HT-29 (cell line): Measurements from ENCODE around the gene KCNAB2. TPM values are rescaled to one million over a fixed set of nuclear protein-coding genes. Genes with fewer than 3 reads are reported as not detected.

ENCODE experiments used
- DNase-seq: peaks from one replicate; pipeline ENCODE4 v3.0.0-alpha.2; 2015; ENCODE audit warnings: low spot score
- total RNA-seq: library from RNA; depleted of rRNA; stranded (reverse); fragments of >200 nt; shearing (Covaris generic); gene quantifications from 2 replicates; pipeline ENCODE4 v1.2.3, GENCODE V29; 2014; rRNA removed

Gene KCNAB2
- total RNA-seq, result 3.9 and 4.7 TPM in 2 replicates

DNA sequence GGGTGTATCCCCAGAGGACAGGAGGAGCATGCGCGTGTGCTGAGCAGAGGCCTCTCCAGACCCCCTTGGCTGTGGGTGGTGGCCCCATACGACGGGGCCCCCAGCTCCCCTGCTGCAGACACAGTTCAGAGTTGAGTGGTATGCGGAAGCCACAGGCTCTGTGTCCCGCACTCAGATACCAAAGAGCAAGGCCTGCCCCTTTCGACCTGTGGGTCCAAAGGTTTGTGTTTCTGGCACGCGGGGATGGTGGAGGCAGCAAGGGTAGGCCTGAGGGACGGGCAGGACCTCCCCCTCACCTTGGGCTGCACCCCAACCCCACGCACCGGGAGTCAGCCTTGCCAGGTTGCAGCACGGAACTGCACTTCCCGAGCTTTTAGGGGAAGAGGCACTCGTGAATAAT is at the start of gene KCNAB2:
TSS of gene KCNAB2 (plus strand) at position 328 of the 400 bp plus-strand sequence. CDS start 5,649 bp downstream, outside the sequence.
- no peak for DNase-seq

DNA sequence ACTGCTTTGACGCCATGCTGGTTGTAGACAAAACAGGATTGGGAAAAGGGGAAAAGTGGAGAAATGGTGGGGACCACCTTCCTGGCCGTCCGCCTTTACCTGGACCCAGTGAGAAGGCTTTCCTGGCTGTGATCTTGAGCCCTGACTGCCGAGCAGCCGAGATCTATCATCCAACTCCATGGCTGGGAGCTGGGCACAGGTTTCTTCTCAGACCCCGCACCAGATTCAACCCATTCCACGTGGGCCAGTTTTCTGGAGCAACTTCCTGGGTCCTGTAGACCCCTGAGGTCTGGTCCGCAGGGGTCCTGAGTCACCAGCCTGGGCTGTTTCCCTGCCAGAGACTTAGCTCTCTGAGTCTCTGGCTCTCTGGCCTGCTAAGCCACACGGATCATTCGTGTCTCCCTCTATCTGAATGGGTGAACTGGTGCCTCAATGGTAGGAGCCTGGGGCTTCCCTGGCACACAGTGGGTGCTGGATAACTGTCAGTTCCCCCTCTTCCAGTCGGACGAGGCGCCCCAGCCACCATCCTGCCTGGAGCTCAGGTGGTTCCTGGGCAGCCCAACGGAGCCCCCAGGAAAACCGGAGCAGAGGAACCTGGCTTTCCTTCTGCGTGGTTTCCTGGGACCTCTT is 48.9 kb upstream of the KCNAB2 start:
- DNase-seq, result no peak

DNA sequence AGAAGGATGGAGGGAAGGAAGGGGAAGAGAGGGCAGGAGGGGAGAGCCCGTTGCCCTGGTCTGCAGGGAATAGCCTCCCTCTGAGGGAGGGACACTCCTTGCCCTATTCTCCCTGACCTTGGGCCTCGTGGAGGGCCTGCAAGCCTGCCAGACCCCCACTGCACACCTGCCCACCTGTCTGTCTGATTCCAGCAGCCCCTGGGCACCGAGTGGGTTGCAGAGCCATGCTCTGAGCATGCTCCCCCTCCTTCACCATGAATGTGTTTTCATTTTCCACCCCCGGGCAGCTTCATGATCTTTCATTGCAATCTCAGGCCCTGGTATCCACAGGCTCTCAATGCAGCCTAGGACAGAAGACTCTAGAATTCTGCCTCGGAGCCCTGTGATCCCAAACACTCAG is 48.4 kb upstream of the KCNAB2 start:
- DNase-seq, result no peak

DNA sequence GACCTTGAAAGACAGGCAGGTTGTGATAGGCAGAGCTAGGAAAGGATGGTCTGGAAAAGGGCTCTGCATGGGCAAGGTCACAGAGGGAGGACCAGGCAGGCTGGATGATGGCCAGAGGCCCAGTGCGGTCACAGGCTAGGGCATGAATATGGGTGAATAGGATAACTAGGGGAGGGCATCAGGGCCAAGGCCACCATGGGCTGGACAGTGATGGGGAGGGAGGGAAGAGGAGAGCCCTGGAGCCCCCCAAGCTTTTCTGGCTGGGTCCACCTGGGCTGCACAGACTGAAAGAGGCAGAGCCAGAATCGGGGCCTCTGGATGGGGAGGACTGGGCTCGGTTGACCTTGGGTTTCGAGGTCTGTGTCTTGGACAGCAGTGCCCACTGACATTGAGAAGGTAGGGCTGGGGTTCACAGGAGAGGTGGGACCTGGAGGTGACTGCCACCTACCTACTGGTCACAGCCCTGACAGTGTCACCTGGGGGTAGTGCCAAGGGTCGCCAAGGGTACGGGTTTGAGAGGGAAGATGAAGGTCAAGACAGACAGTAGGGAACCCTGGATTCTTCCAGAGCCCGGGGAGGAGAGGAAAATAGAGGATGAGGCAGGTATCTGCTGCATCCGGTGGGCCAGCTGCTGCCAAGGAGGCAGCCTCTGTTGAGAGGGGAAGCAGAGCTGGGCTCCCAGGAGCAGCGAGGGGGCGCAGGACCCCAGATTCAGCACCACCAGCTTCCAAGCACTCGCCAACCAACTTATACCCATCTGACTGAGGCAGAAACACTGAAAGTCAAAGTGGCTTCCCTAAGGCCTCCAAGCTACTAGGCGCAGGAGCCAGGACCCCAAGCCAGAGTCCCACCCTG is 47.4 kb upstream of the KCNAB2 start:
- DNase-seq, result no peak

DNA sequence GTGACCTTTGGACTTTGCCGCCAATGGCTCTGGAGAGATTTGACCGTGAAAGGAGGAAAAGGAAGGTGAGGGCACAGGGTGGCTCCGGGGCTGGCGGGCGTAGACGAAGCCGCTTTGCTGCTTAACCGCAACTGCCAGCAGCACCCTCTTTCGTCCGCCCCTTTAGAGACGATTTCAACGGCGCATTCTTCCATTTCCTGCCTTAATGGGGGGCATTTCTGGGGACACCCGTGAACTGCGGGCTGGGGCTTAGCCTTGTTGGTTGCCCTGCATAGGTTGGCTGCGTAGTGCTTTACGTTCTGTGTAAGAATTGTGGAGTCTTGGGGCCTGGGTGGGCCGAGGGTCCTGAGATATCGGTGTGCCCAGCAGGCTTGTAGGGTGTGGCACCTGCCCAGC is 46.8 kb upstream of the KCNAB2 start:
- DNase-seq, result no peak

DNA sequence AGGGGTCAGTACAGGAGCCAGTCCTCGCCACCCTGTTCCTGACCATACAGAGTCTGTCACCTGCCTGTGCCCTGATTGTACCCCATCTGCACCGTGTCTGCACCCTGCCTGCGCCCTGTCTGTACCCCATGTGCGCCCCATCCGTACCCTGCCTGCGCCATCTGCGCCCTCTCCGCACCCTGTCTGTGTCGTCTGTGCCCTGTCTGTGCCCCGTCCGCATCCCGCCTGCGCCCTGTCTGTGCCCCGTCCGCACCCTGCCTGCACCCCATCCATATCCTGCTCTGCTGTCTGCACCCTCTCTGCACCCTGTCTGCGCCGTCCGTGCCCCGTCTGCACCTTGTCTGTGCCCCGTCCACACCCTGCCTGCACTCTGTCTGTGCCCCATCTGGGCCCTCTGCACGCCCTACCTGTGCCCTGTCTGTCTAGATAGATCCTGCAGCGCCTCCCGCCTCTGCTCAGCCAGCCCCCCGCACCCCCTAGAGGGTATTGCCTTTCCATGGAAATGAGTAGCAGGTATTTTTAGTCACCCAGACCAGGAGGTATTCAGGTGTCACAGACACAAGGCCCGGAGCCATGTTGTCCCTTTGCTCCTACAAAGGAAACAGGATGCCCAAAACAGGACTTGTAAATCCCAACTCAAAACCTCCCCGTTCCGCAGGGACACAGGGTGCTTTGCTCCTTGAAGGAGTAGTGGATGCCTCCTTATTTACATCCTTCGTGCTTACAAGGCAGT is 45.8 kb upstream of the KCNAB2 start:
- DNase-seq, result no peak

DNA sequence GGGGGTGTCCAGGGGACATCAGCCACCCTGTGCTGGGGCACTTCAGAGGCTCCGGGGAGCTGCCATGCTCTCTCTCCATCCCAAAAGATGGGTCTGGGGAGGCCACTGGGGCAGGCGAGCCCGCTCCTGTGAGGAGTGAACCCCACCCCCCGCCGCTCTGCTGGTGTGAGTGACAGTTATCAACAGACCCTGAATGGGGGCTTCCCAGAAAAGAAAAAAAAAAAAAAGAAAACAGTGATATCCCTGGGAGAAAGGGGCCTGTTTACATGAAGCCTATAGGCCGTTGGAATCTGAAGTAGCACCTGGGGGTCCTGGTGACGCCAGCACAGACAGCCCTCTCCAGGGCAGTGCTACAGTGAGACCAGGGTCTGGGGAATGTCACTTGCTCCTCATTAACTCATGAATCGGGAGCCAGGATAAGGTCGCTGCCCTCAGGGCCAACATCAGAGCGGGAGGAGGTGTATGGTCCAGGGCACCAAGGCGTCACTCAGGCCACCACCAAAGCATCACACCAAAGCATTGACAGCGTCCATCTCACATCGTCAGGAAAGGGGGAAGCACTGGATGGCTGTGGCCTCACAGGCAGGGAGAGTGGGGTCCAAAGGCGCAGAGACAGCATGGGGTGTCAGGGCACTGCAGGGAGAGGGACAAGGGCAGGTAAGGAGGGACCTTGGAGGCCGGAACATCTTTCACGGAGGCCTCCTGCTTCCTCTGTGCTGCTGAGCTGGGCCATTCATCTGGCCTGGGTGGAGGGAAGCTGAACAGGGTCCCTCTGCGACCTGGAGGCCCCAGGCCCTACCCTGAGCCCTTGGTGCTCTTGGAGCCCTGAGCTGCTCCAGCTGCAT is 45.0 kb upstream of the KCNAB2 start:
- DNase-seq, result no peak

DNA sequence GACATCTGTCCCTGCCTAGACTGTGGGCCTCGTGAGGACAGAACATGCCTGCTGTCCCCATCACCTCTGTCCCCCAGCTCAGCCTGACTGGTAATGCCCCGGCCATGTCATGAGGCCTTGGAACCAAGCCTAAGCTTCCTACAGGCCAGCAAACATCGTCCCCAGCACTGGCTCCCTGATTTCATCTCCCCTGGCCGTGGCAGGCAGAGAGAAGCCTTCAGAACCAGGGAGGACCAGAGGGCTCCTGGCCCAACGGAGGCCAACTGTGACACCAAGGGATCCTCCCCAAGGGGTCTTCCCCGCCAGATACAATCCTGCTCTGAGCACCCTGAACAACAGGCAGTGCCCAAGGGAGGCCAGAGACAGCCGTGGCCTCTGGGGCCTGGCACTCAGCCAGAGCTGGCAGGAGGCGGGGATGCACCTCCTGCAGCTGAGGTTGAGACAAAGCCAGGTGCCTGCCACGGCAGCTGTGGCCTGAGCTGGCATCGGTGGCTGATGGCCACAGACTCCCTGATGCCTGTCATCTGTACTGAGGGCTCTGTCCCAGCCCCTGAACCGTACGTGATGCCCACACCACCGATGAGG is 43.6 kb upstream of the KCNAB2 start:
- DNase-seq, result peak; percentile 47

DNA sequence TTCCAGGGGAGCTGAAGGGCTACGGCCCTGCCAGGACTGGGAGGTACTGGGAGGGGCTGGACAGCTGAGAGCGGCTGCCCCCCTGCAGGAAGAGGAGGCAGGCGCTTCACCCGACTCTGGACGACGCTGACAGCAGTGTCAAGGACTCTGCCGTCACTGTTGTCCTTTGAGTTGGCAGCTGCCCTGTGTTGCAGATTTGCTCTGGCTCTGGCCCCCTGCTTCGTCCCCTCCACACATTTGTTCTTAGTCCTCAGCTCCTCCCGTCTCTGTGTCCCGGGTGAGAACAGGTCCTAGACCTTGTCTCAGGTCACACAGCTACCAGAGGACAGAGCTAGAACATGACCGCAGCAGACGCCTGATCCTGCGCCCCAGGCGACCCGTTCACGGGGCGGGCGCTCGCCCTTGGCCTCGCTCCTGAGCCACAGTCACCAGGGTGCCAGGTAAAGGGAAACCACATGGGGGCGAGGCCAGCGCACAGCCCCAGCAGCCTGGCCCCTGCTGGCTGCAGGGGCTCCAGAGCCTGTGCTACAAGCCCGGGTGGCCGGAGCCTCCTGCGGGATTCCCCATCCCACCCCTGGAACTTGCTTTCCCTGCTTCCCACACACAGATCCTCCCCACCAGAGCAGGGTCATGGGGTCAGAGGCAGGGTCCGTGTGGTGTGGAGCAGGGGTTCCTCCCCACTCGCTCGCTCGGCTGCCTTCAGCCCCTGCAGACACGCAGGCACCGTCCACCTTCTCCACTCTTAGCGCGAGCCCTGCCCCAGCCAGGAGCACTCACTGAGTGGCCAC is 42.8 kb upstream of the KCNAB2 start:
- no peak for DNase-seq

DNA sequence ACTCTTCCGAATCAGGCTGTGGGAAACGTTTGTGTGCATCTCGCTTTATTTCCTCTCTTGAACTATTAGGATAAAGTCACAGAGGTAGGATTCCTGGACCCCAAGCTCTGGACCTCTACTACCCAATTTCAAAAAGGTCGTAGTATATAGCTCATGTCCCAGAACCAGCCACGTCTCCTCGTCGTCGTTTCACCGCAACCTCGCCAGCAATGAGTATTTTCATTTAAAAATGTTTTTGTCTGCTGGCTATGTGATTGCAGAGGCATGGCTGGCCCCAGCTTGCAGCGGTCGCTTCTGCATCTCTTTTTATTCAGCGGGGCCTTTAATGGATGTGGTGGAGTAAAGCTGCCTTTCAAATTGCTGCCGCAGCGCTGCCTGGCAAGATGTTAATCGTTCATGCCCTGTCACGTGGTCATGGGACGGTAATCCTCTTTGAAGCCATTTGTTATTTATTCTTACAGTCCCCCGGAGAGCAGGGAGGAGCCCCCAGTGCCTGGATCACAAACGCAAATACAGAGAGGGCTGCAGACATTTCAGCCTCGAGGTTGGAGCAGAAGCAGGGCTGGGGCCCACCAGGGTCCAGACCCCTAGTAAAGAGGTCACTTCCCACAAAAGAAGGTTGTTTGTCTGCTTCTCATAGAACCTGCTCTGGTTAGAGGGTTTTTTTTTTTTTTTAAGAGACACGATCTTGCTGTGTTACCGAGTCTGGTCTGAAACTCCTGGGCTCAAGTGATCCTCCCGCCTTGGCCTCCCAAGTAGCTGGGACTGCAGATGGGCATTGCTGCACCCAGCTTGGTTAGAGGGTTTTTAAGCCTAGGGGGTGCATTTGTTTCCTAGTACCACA is 41.9 kb upstream of the KCNAB2 start:
- DNase-seq, result no peak

DNA sequence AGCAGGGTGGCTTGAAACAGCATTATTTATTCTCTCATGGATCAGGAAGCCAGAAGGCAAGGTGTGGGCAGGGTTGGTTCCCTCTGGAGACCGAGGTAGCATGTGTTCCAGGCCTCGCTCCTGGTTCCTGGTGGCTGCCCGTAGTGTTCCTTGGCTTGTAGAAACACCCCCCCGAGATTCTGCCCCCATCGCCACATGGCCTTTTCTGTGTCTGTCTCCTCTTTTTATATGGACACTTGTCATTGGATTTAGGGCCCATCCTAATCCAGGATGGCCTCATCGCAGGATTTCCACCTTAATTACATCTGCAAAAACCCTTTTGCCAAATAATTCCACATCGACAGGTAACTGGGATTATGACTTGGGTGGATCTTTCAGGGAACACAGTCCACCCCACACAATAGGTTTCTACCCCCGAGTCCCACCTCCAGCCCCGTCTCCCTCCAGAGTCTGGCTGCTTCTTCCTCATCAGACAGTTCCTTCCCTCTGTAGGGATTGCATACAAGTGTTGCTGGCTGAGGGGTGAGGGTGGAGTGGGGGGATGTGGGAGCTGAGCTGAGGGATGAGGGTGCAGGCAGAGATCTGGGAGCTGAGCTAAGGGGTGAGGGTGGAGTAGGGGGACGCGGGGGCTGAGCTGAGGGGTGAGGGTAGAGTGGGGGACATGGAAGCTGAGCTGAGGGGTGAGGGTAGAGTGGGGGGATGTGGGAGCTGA is 41.1 kb upstream of the KCNAB2 start:
- no peak for DNase-seq

DNA sequence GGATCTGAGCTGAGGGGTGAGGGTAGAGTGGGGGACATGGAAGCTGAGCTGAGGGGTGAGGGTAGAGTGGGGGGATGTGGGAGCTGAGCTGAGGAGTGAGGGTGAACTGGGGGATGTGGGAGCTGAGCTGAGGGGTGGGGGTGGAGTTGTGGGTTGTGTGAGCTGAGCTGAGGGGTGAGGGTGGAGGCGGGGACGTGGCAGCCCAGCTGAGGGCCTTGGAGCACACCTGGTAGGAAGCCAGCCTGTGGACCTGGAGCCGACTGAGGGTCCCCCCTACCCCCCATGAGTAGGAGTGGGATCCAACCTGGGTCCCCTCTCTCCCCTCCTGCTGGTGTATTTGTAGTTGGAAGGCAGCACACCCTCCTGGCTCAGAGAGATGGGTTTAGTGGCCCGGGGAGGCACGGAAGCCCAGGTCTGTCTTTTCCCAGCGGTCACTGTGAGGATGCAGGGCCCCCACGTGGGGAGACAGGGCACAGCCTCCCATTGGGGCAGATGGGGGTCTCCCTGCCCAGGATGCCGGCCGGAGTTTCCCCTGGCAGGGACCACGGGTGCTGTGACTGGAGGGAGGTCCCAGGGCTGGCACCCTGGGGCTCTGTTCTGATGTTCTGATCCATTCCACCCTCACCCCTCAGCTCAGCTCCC is 40.3 kb upstream of the KCNAB2 start:
- DNase-seq, result peak; percentile 18

DNA sequence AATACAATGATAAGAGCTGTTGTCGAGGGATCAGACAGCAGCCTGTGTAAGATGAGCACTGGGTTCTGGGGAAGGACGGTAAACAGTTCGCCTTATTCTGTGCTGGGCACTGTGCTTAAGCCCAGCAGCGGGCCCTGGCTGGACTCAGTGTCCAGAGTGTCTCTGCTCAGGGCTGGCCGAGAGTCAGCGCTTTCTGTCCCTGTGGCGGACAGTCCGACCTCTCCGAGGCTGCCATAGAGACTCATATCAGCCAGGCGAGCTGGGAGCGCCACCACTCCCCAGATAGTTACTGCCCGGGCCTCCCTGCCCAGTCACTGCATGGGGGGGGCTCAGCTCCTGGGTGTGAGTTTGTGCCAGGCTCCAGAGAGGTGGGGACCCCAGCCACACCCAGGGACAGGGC is 38.8 kb upstream of the KCNAB2 start:
- DNase-seq, result no peak

DNA sequence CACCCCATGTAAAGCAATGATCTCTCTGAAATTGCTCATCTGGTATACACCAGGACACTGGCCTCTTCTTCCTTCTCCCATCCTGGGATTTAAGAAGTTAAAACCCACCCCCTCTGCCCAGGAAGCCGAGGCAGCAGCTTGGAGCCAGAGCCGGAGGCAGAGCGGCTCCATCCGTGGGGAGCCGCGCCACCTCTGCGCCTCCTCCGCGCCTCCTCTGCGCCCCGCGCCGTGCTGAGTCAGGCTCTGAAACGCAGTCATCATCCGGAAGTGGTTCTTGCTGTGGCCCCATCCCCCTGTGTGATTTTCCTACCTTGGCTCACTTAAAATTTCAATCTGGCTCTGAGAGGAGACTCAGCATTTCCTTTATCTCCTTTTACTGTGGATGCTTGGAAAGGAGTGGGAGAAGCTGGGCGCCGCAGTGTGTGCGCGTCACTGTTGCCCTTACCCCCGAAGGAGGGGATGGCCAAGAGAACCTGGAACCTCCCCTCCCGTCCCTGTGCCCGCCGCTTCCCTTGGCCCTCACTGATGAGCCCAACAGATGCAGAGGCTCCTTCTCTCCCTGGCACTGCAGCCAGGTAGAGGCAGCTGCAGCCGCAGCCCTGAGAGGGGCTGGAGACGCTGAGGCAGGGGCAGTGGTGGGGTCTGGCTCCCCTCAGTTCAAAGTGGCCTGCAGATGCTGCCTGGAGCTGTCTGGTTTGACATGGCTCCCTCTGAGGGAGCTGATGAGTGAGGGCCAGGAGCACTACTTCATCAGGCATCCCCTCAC is 38.2 kb upstream of the KCNAB2 start:
- DNase-seq, result no peak

DNA sequence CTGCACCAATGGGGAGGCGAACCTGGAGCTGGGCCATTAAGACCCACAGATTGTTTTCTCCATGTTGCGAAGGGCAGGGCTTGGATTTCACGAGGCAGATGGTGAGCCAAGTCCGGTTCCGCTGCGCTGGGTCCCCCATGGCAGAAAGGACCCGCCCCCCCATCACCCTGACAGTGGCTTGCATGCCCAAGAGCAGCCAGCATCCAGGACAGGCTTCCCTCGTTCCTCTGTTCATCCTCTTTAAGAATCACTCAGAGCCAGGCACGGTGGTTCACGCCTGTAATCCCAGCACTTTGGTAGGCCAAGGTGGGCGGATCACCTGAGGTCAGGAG is 37.6 kb upstream of the KCNAB2 start:
- DNase-seq, result no peak

DNA sequence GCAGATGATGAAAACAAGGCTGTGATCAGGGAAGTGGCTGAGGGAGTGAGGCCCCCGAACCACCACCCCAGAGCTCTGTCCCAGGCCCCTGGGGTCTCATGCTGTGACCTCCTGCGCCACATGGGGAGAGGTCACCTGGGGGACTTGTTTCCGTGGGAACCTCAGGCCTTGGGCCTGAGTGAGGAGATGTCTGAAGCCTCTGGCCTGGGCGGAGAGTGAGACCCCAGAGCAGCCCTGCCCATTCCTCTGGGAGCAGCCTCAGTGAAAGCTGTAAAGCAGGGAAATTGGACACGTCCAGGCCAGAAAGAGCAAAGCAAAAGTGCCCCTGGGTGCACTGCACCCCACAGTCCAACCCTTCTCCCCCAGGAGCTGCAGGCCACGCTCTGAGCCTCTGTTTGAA is 37.0 kb upstream of the KCNAB2 start:
- DNase-seq, result no peak
